ENCODE data around the gene CD247.

The CD247 gene

DNA sequence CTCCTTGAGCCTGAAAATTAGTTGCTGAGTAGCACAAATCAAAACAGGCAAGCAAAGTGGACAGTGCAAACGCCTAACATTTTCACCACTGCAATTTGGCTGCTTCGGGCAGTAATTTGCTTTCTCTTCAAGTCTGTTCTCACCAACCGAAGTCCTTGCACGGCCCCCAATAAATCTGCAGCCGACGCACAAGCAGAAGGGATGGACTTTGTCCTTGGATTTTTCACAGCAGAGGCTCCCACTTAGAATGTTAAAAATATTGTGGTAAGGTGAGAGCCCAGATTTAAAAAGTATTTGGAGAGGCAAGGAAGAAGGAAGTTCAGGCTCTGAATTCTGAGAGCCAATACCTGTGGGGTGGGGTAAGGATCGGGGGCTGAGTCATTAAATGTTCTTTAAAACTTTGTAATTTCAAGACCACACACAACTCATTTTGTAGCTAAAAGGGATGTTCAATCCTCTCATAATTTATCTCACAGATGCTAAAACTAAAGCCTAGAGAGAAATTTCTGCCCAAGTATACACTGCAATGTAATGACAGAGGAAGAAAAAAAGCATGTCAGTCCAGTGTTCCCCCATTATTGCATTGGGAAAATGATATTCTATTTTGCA lies 6.2 kb downstream of the CD247 start:
- Histone ChIP-seq H3K27me3 (ENCODE audit: control insufficient read depth, insufficient read depth, low read length, poor library complexity, severe bottlenecking) (no peaks in the 10 kb centered on the region), H3K9me3 (ENCODE audit: control insufficient read depth, low read length) (no peaks in the 10 kb centered on the region), H3K4me3 (ENCODE audit: insufficient read depth, low read depth, low read length) (no peak overlapping the region), H3K4me1 (ENCODE audit: control insufficient read depth, insufficient read depth, low read length) (peaks cover 4% of the 10 kb centered on the region), H3K27ac (ENCODE audit: insufficient read depth, low read depth, low read length, poor library complexity, severe bottlenecking) (no peak overlapping the region), H3K36me3 (ENCODE audit: control insufficient read depth, insufficient read depth, low read length) (no peaks in the 10 kb centered on the region)
- WGBS, 2 experiments = 90 to 91% methylated on average over 6 to 7 of the region's 7 CpGs

DNA sequence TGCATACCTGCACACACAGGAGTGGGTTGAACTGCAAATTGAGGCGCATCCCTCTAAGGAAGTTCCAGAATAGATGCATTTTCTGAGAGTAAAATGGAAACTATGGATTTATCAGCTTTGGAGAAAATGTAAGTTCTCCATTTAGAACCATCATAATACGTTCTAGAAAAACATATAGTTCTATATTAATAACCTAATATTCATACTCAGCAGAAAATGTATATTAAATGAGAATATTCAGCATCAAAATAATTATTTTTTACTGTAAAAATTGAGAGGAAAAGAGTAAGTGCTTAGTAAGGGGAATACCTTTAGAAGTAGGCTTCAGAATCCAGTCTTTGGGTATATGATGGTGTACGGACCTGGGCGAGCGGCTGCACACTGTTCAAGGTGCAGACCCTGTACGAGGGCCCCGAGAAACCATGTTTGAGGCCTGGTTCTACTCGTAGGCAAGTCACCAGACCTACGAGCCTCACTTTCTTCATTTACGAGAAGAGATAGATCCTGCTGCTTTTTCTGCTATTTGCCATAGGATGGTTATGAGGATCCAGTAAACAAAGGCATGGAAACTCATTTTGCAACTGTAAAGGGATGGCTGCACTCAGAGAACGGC lies 6.8 kb downstream of the CD247 start:
- no peak overlapping the region for H3K4me3 ChIP-seq (ENCODE audit: insufficient read depth, low read depth, low read length)
- no peaks in the 10 kb centered on the region for H3K36me3 ChIP-seq (ENCODE audit: control insufficient read depth, insufficient read depth, low read length)
- H3K27me3 ChIP-seq (ENCODE audit: control insufficient read depth, insufficient read depth, low read length, poor library complexity, severe bottlenecking) = no peaks in the 10 kb centered on the region
- WGBS, 2 experiments = 95% methylated on average over 10 of the region's 11 CpGs
- H3K4me1 ChIP-seq (ENCODE audit: control insufficient read depth, insufficient read depth, low read length) = peaks cover 4% of the 10 kb centered on the region
- no peak overlapping the region for H3K27ac ChIP-seq (ENCODE audit: insufficient read depth, low read depth, low read length, poor library complexity, severe bottlenecking)
- H3K9me3 ChIP-seq (ENCODE audit: control insufficient read depth, low read length) = no peaks in the 10 kb centered on the region

- peaks cover 4% of the 10 kb centered on the region for H3K4me1 ChIP-seq (ENCODE audit: control insufficient read depth, insufficient read depth, low read length)
- H3K9me3 ChIP-seq (ENCODE audit: control insufficient read depth, low read length) = no peaks in the 10 kb centered on the region
- no peak overlapping the region for H3K4me3 ChIP-seq (ENCODE audit: insufficient read depth, low read depth, low read length)
- no peaks in the 10 kb centered on the region for H3K27me3 ChIP-seq (ENCODE audit: control insufficient read depth, insufficient read depth, low read length, poor library complexity, severe bottlenecking)
- WGBS, 2 experiments = 85 to 94% methylated on average over 4 of the region's 4 CpGs
- H3K36me3 ChIP-seq (ENCODE audit: control insufficient read depth, insufficient read depth, low read length) = no peaks in the 10 kb centered on the region
- H3K27ac ChIP-seq (ENCODE audit: insufficient read depth, low read depth, low read length, poor library complexity, severe bottlenecking) = no peak overlapping the region
These were observed 7.4 kb downstream of the CD247 start for GRCh38 chr1:167510881-167511280.

- H3K36me3 ChIP-seq (ENCODE audit: control insufficient read depth, insufficient read depth, low read length) = no peaks in the 10 kb centered on the region
- H3K9me3 ChIP-seq (ENCODE audit: control insufficient read depth, low read length) = no peaks in the 10 kb centered on the region
- no peak overlapping the region for H3K27ac ChIP-seq (ENCODE audit: insufficient read depth, low read depth, low read length, poor library complexity, severe bottlenecking)
- H3K4me3 ChIP-seq (ENCODE audit: insufficient read depth, low read depth, low read length) = no peak overlapping the region
- 90 to 95% methylated on average over 3 of the region's 3 CpGs for WGBS, 2 experiments
- no peaks in the 10 kb centered on the region for H3K27me3 ChIP-seq (ENCODE audit: control insufficient read depth, insufficient read depth, low read length, poor library complexity, severe bottlenecking)
- peaks cover 4% of the 10 kb centered on the region for H3K4me1 ChIP-seq (ENCODE audit: control insufficient read depth, insufficient read depth, low read length)
These were observed 8.1 kb downstream of the CD247 start for GRCh38 chr1:167510244-167510643.

- H3K9me3 ChIP-seq (ENCODE audit: control insufficient read depth, low read length) = no peaks in the 10 kb centered on the region
- 92 to 93% methylated on average over 8 of the region's 8 CpGs for WGBS, 2 experiments
- no peaks in the 10 kb centered on the region for H3K27me3 ChIP-seq (ENCODE audit: control insufficient read depth, insufficient read depth, low read length, poor library complexity, severe bottlenecking)
- no peak overlapping the region for H3K4me3 ChIP-seq (ENCODE audit: insufficient read depth, low read depth, low read length)
- peaks cover 5% of the 10 kb centered on the region for H3K4me1 ChIP-seq (ENCODE audit: control insufficient read depth, insufficient read depth, low read length)
- no peaks in the 10 kb centered on the region for H3K36me3 ChIP-seq (ENCODE audit: control insufficient read depth, insufficient read depth, low read length)
- no peak overlapping the region for H3K27ac ChIP-seq (ENCODE audit: insufficient read depth, low read depth, low read length, poor library complexity, severe bottlenecking)
These were observed 8.7 kb downstream of the CD247 start for GRCh38 chr1:167509587-167509986.

DNA sequence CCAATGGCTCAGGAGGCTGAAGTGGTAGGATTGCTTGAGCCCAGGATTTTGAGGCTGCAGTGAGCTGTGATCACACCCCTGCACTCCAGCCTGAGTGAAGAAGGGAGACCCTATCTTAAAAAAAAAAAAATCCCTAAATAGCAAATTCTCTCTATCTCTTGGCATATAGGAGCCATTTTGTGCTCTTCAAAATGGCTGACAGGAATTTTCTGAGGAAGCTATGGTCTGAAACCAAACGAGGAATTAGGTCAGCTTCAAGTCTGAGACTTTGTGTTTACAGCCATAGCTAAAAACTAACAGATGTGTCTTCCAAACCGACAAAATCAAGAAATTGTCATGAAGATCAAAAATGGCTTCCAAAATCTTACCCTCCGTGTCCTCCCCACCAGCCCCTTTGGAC lies 10.6 kb downstream of the CD247 start:
- 92 to 94% methylated on average over 3 of the region's 3 CpGs for WGBS, 2 experiments
- Histone ChIP-seq H3K36me3 (ENCODE audit: control insufficient read depth, insufficient read depth, low read length) (no peaks in the 10 kb centered on the region), H3K4me3 (ENCODE audit: insufficient read depth, low read depth, low read length) (no peak overlapping the region), H3K27me3 (ENCODE audit: control insufficient read depth, insufficient read depth, low read length, poor library complexity, severe bottlenecking) (no peaks in the 10 kb centered on the region), H3K27ac (ENCODE audit: insufficient read depth, low read depth, low read length, poor library complexity, severe bottlenecking) (no peak overlapping the region), H3K9me3 (ENCODE audit: control insufficient read depth, low read length) (no peaks in the 10 kb centered on the region), H3K4me1 (ENCODE audit: control insufficient read depth, insufficient read depth, low read length) (peaks cover 23% of the 10 kb centered on the region)

- Histone ChIP-seq H3K27me3 (ENCODE audit: control insufficient read depth, insufficient read depth, low read length, poor library complexity, severe bottlenecking) (no peaks in the 10 kb centered on the region), H3K4me1 (ENCODE audit: control insufficient read depth, insufficient read depth, low read length) (peaks cover 32% of the 10 kb centered on the region), H3K9me3 (ENCODE audit: control insufficient read depth, low read length) (no peaks in the 10 kb centered on the region), H3K4me3 (ENCODE audit: insufficient read depth, low read depth, low read length) (no peak overlapping the region), H3K36me3 (ENCODE audit: control insufficient read depth, insufficient read depth, low read length) (no peaks in the 10 kb centered on the region), H3K27ac (ENCODE audit: insufficient read depth, low read depth, low read length, poor library complexity, severe bottlenecking) (no peak overlapping the region)
- 81 to 84% methylated on average over 3 of the region's 3 CpGs for WGBS, 2 experiments
These were observed 13.9 kb downstream of the CD247 start for GRCh38 chr1:167504467-167504827.

DNA sequence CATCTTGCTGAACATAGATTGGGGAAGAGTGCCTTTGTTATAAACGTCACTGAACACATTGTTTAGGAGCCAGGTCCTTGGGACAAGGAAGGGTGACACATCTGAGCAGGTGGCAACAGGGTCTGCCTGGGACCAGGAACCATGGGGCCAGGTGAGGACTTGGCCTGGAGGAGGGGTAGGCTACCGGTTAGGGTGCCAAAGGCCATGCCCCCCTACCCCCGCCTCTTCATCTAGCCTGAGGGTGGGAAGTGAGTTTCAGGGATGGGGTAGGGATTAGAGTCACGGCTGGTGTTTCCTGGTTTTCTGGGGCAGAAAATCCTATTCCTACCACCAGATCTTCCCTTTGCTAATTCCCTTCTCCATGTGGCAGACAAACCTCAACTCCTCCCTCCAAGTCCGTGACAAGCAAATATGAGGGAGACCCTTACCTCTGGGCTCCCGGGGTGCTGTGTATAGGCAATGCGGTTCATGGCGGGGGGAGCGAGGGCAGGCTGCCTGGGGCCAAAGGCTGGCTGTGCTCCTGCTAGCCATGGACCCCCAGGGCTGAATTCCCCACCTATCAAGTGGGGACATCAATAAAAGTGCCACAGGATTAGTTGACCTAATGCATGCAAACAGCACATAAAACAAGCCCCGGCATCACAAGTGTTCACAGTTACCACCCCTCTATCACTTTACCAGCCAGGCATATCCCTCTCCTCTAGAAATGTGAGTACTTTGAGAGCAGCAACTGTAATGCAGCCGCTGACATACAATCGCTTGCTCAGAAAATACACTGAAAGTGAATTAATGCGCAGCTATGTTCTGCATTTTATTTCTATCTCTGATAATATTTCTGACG lies 14.5 kb downstream of the CD247 start:
- H3K36me3 ChIP-seq (ENCODE audit: control insufficient read depth, insufficient read depth, low read length) = no peaks in the 10 kb centered on the region
- no peaks in the 10 kb centered on the region for H3K9me3 ChIP-seq (ENCODE audit: control insufficient read depth, low read length)
- H3K27me3 ChIP-seq (ENCODE audit: control insufficient read depth, insufficient read depth, low read length, poor library complexity, severe bottlenecking) = no peaks in the 10 kb centered on the region
- H3K27ac ChIP-seq (ENCODE audit: insufficient read depth, low read depth, low read length, poor library complexity, severe bottlenecking) = no peak overlapping the region
- WGBS, 2 experiments = 71 to 76% methylated on average over 12 to 14 of the region's 14 CpGs
- no peak overlapping the region for H3K4me3 ChIP-seq (ENCODE audit: insufficient read depth, low read depth, low read length)
- peaks cover 32% of the 10 kb centered on the region for H3K4me1 ChIP-seq (ENCODE audit: control insufficient read depth, insufficient read depth, low read length)

GRCh38 chr1:167502719-167503462 lies 15.4 kb downstream of the CD247 start:
- H3K4me1 ChIP-seq (ENCODE audit: control insufficient read depth, insufficient read depth, low read length) = peaks cover 32% of the 10 kb centered on the region
- 25 to 28% methylated on average over 4 of the region's 4 CpGs for WGBS, 2 experiments
- no peaks in the 10 kb centered on the region for H3K27me3 ChIP-seq (ENCODE audit: control insufficient read depth, insufficient read depth, low read length, poor library complexity, severe bottlenecking)
- peak overlapping the region; percentile 4 for H3K27ac ChIP-seq (ENCODE audit: insufficient read depth, low read depth, low read length, poor library complexity, severe bottlenecking)
- H3K36me3 ChIP-seq (ENCODE audit: control insufficient read depth, insufficient read depth, low read length) = no peaks in the 10 kb centered on the region
- H3K4me3 ChIP-seq (ENCODE audit: insufficient read depth, low read depth, low read length) = no peak overlapping the region
- no peaks in the 10 kb centered on the region for H3K9me3 ChIP-seq (ENCODE audit: control insufficient read depth, low read length)

GRCh38 chr1:167502192-167502551 lies 16.2 kb downstream of the CD247 start:
- Histone ChIP-seq H3K9me3 (ENCODE audit: control insufficient read depth, low read length) (no peaks in the 10 kb centered on the region), H3K27me3 (ENCODE audit: control insufficient read depth, insufficient read depth, low read length, poor library complexity, severe bottlenecking) (no peaks in the 10 kb centered on the region), H3K4me1 (ENCODE audit: control insufficient read depth, insufficient read depth, low read length) (peaks cover 32% of the 10 kb centered on the region), H3K27ac (ENCODE audit: insufficient read depth, low read depth, low read length, poor library complexity, severe bottlenecking) (no peak overlapping the region), H3K4me3 (ENCODE audit: insufficient read depth, low read depth, low read length) (no peak overlapping the region), H3K36me3 (ENCODE audit: control insufficient read depth, insufficient read depth, low read length) (no peaks in the 10 kb centered on the region)
- WGBS, 2 experiments = 85 to 88% methylated on average over 5 of the region's 5 CpGs
